Stimulated activated naive CD8-positive, alpha-beta T cell treated with anti-CD3 and anti-CD28 coated beads, Interleukin-15, Interleukin-2, amounts not matched to agents 100 ng/mL and 50 ng/mL, for 24 hours (primary cell): Measurements from ENCODE around the gene NAP1L4.
A peak's percentile ranks its signal among the peaks of the same experiment; 100 is the strongest.
"Not testable (repeated sequence)": the region's sequence is repeated elsewhere in the genome, so short reads cannot be mapped to it uniquely, and the experiment has no call there.

Experiments
- H3K27ac Mint-ChIP-seq: one replicate; pipeline ENCODE4 v1.8.0; 2021; ENCODE audit warnings: mild to moderate bottlenecking, mixed read lengths
- H3K27me3 Mint-ChIP-seq: one replicate; pipeline ENCODE4 v1.8.0; 2021; ENCODE audit warnings: mixed read lengths
- H3K36me3 Mint-ChIP-seq: one replicate; pipeline ENCODE4 v1.8.0; 2021; ENCODE audit warnings: low read depth, mixed read lengths
- H3K4me1 Mint-ChIP-seq: one replicate; pipeline ENCODE4 v1.8.0; 2021; ENCODE audit warnings: low read depth, mixed read lengths
- H3K4me3 Mint-ChIP-seq: one replicate; pipeline ENCODE4 v1.8.0; 2021; ENCODE audit warnings: mild to moderate bottlenecking, mixed read lengths
- H3K9me3 Mint-ChIP-seq: one replicate; pipeline ENCODE4 v1.8.0; 2021; ENCODE audit warnings: mixed read lengths

NAP1L4 gene

GRCh38 chr11:2913019-2913431 lies 79.1 kb downstream of the NAP1L4 start:
- H3K4me3 Mint-ChIP-seq = no peak overlapping the region
- no peaks in the 10 kb centered on the region for H3K36me3 Mint-ChIP-seq
- no peak overlapping the region for H3K27ac Mint-ChIP-seq
- no peaks in the 10 kb centered on the region for H3K9me3 Mint-ChIP-seq
- H3K4me1 Mint-ChIP-seq = peaks cover 10% of the 10 kb centered on the region
- no peaks in the 10 kb centered on the region for H3K27me3 Mint-ChIP-seq

GRCh38 chr11:2912498-2912897 lies 79.6 kb downstream of the NAP1L4 start:
- Mint-ChIP-seq H3K36me3 (no peaks in the 10 kb centered on the region), H3K27ac (no peak overlapping the region)

GRCh38 chr11:2911785-2912391 lies 80.2 kb downstream of the NAP1L4 start:
- H3K36me3 Mint-ChIP-seq = no peaks in the 10 kb centered on the region
- H3K27ac Mint-ChIP-seq = no peak overlapping the region
- no peak overlapping the region for H3K4me3 Mint-ChIP-seq
- no peaks in the 10 kb centered on the region for H3K9me3 Mint-ChIP-seq
- no peaks in the 10 kb centered on the region for H3K27me3 Mint-ChIP-seq
- H3K4me1 Mint-ChIP-seq = peaks cover 10% of the 10 kb centered on the region

More at GRCh38 chr11:2912498-2912897, 79.6 kb downstream of the NAP1L4 start:
- Mint-ChIP-seq H3K4me1 (peaks cover 10% of the 10 kb centered on the region), H3K4me3 (no peak overlapping the region), H3K27me3 (no peaks in the 10 kb centered on the region), H3K9me3 (no peaks in the 10 kb centered on the region)

GRCh38 chr11:2911088-2911784 lies 80.9 kb downstream of the NAP1L4 start:
- H3K27ac Mint-ChIP-seq = no peak overlapping the region
- no peaks in the 10 kb centered on the region for H3K36me3 Mint-ChIP-seq
- no peaks in the 10 kb centered on the region for H3K27me3 Mint-ChIP-seq
- no peaks in the 10 kb centered on the region for H3K9me3 Mint-ChIP-seq
- H3K4me1 Mint-ChIP-seq = peaks cover 10% of the 10 kb centered on the region
- H3K4me3 Mint-ChIP-seq = no peak overlapping the region

- Mint-ChIP-seq H3K27ac (no peak overlapping the region), H3K27me3 (no peaks in the 10 kb centered on the region), H3K9me3 (peaks cover 3% of the 10 kb centered on the region), H3K4me1 (peaks cover 10% of the 10 kb centered on the region), H3K36me3 (peaks cover 4% of the 10 kb centered on the region), H3K4me3 (no peak overlapping the region)
Observed at GRCh38 chr11:2910401-2910955, 81.7 kb downstream of the NAP1L4 start.

- H3K36me3 Mint-ChIP-seq = peaks cover 5% of the 10 kb centered on the region
- H3K27me3 Mint-ChIP-seq = no peaks in the 10 kb centered on the region
- H3K4me3 Mint-ChIP-seq = no peak overlapping the region
- peaks cover 10% of the 10 kb centered on the region for H3K4me1 Mint-ChIP-seq
- H3K9me3 Mint-ChIP-seq = peaks cover 4% of the 10 kb centered on the region
- no peak overlapping the region for H3K27ac Mint-ChIP-seq
Observed at GRCh38 chr11:2909133-2909902, 82.8 kb downstream of the NAP1L4 start.

- Mint-ChIP-seq H3K27me3 (no peaks in the 10 kb centered on the region), H3K4me3 (no peak overlapping the region), H3K27ac (no peak overlapping the region), H3K4me1 (peaks cover 7% of the 10 kb centered on the region), H3K36me3 (peaks cover 5% of the 10 kb centered on the region), H3K9me3 (peaks cover 4% of the 10 kb centered on the region)
Observed at GRCh38 chr11:2908130-2908529, 84.0 kb downstream of the NAP1L4 start.

- H3K4me3 Mint-ChIP-seq, H3K27me3 Mint-ChIP-seq, H3K4me1 Mint-ChIP-seq, H3K27ac Mint-ChIP-seq, H3K36me3 Mint-ChIP-seq, H3K9me3 Mint-ChIP-seq: not testable (repeated sequence)
Observed at GRCh38 chr11:2905299-2905698, 86.8 kb downstream of the NAP1L4 start.

- H3K27ac Mint-ChIP-seq = no peak overlapping the region
- H3K36me3 Mint-ChIP-seq = peaks cover 5% of the 10 kb centered on the region
- no peak overlapping the region for H3K4me3 Mint-ChIP-seq
Observed at GRCh38 chr11:2904153-2905052, 87.7 kb downstream of the NAP1L4 start.

GRCh38 chr11:2903672-2904011 lies 88.5 kb downstream of the NAP1L4 start:
- no peaks in the 10 kb centered on the region for H3K27me3 Mint-ChIP-seq
- peaks cover 25% of the 10 kb centered on the region for H3K4me1 Mint-ChIP-seq
- peaks cover 5% of the 10 kb centered on the region for H3K36me3 Mint-ChIP-seq
- peak overlapping the region; percentile 67 for H3K4me3 Mint-ChIP-seq
- H3K9me3 Mint-ChIP-seq = peaks cover 4% of the 10 kb centered on the region
- H3K27ac Mint-ChIP-seq = no peak overlapping the region

More at GRCh38 chr11:2904153-2905052, 87.7 kb downstream of the NAP1L4 start:
- peaks cover 4% of the 10 kb centered on the region for H3K9me3 Mint-ChIP-seq
- peaks cover 18% of the 10 kb centered on the region for H3K4me1 Mint-ChIP-seq
- H3K27me3 Mint-ChIP-seq = no peaks in the 10 kb centered on the region

- Mint-ChIP-seq H3K9me3 (peaks cover 4% of the 10 kb centered on the region), H3K4me1 (peaks cover 31% of the 10 kb centered on the region)
Observed at GRCh38 chr11:2902784-2903671, 89.1 kb downstream of the NAP1L4 start.

GRCh38 chr11:2901854-2902783 lies 90.0 kb downstream of the NAP1L4 start:
- Mint-ChIP-seq H3K9me3 (peaks cover 4% of the 10 kb centered on the region), H3K4me1 (peaks cover 35% of the 10 kb centered on the region), H3K36me3 (peaks cover 5% of the 10 kb centered on the region), H3K4me3 (peak overlapping the region; percentile 74), H3K27me3 (no peaks in the 10 kb centered on the region), H3K27ac (no peak overlapping the region)

More at GRCh38 chr11:2902784-2903671, 89.1 kb downstream of the NAP1L4 start:
- peak overlapping the region; percentile 74 for H3K4me3 Mint-ChIP-seq
- H3K27me3 Mint-ChIP-seq = no peaks in the 10 kb centered on the region
- no peak overlapping the region for H3K27ac Mint-ChIP-seq
- H3K36me3 Mint-ChIP-seq = peaks cover 5% of the 10 kb centered on the region
